H9 (cell line): Measurements from ENCODE around the gene PLEKHA4. TPM values are rescaled to one million over a fixed set of nuclear protein-coding genes. Genes with fewer than 3 reads are reported as not detected.

Experiments
- DNase-seq: peaks from one replicate; pipeline ENCODE4 v3.0.0-alpha.2; 2017
- H2AFZ ChIP-seq: one replicate; pipeline ENCODE4 v1.6.1; 2013; ENCODE audit warnings: mild to moderate bottlenecking, low read length, control low read depth, moderate library complexity
- H2AK5ac ChIP-seq: 2 replicates; pipeline ENCODE4 v1.6.1; 2013; ENCODE audit warnings: low read length, control low read depth, mixed read lengths; ENCODE audit not compliant: insufficient read length
- H2BK120ac ChIP-seq: one replicate; pipeline ENCODE4 v1.6.1; 2013; ENCODE audit warnings: low read depth, mild to moderate bottlenecking, low read length, control low read depth, inconsistent platforms; ENCODE audit not compliant: poor library complexity, severe bottlenecking
- H2BK12ac ChIP-seq: 2 replicates; pipeline ENCODE4 v1.6.1; 2013; ENCODE audit warnings: low read length, control low read depth, mixed read lengths, low read depth; ENCODE audit not compliant: insufficient read length
- H2BK15ac ChIP-seq: 2 replicates; pipeline ENCODE4 v1.6.1; 2013; ENCODE audit warnings: low read depth, low read length, control low read depth
- H2BK20ac ChIP-seq: one replicate; pipeline ENCODE4 v1.6.1; 2013; ENCODE audit warnings: low read depth, mild to moderate bottlenecking, low read length, control low read depth, inconsistent platforms; ENCODE audit not compliant: poor library complexity, severe bottlenecking
- H2BK5ac ChIP-seq: 2 replicates; pipeline ENCODE4 v1.6.1; 2013; ENCODE audit warnings: low read length, control low read depth, mixed read lengths; ENCODE audit not compliant: insufficient read length
- H3K14ac ChIP-seq: 2 replicates; pipeline ENCODE4 v1.6.1; 2013; ENCODE audit warnings: low read length, control low read depth; ENCODE audit not compliant: insufficient read depth
- H3K18ac ChIP-seq: 2 replicates; pipeline ENCODE4 v1.6.1; 2013; ENCODE audit warnings: low read depth, mild to moderate bottlenecking, mixed read lengths, low read length, control low read depth; ENCODE audit not compliant: insufficient read length
- H3K23ac ChIP-seq: 2 replicates; pipeline ENCODE4 v1.6.1; 2013; ENCODE audit warnings: low read length, control low read depth, mixed read lengths, low read depth; ENCODE audit not compliant: insufficient read length
- H3K23me2 ChIP-seq: 2 replicates; pipeline ENCODE4 v1.6.1; 2013; ENCODE audit warnings: low read depth, mild to moderate bottlenecking, mixed read lengths, low read length, control low read depth; ENCODE audit not compliant: insufficient read length, poor library complexity, severe bottlenecking
- H3K27ac ChIP-seq: 2 replicates; pipeline ENCODE4 v1.5.1; 2013; ENCODE audit warnings: low read length, control low read depth, mixed read lengths, low read depth; ENCODE audit not compliant: insufficient read length
- H3K27me3 ChIP-seq: 2 replicates; pipeline ENCODE4 v1.6.1; 2013; ENCODE audit warnings: low read length, control low read depth, inconsistent platforms; ENCODE audit not compliant: insufficient read depth
- H3K4ac ChIP-seq: 2 replicates; pipeline ENCODE4 v1.6.1; 2013; ENCODE audit warnings: low read depth, mild to moderate bottlenecking, control low read depth, inconsistent platforms, low read length, moderate library complexity
- H3K4me1 ChIP-seq: 2 replicates; pipeline ENCODE4 v1.6.1; 2013; ENCODE audit warnings: low read length, control low read depth, inconsistent platforms; ENCODE audit not compliant: insufficient read depth
- H3K4me2 ChIP-seq: 2 replicates; pipeline ENCODE4 v1.6.1; 2013; ENCODE audit warnings: low read length, control low read depth, mixed read lengths; ENCODE audit not compliant: insufficient read length, insufficient read depth
- H3K56ac ChIP-seq: 2 replicates; pipeline ENCODE4 v1.6.1; 2013; ENCODE audit warnings: low read depth, mild to moderate bottlenecking, mixed read lengths, low read length, control low read depth; ENCODE audit not compliant: insufficient read length
- H3K79me1 ChIP-seq: 2 replicates; pipeline ENCODE4 v1.6.1; 2013; ENCODE audit warnings: low read depth, mild to moderate bottlenecking, moderate library complexity, low read length, control low read depth, inconsistent platforms; ENCODE audit not compliant: insufficient read depth, poor library complexity, severe bottlenecking
- H3K79me2 ChIP-seq: 2 replicates; pipeline ENCODE4 v1.6.1; 2013; ENCODE audit warnings: low read length, control low read depth, inconsistent platforms; ENCODE audit not compliant: insufficient read depth
- H3K9ac ChIP-seq: 2 replicates; pipeline ENCODE4 v1.6.1; 2013; ENCODE audit warnings: low read length, control low read depth, mixed read lengths; ENCODE audit not compliant: insufficient read length; ENCODE audit errors: extremely low read depth
- H3K9me3 ChIP-seq: one replicate; pipeline ENCODE4 v1.6.1; 2013; ENCODE audit warnings: low read depth, low read length, inconsistent platforms; ENCODE audit not compliant: control insufficient read depth
- H3T11ph ChIP-seq: one replicate; pipeline ENCODE4 v1.6.1; 2013; ENCODE audit warnings: mild to moderate bottlenecking, low read length, control low read depth, inconsistent platforms
- H4K20me1 ChIP-seq: one replicate; pipeline ENCODE4 v1.6.1; 2013; ENCODE audit not compliant: control insufficient read depth, insufficient read length, insufficient read depth
- H4K5ac ChIP-seq: 2 replicates; pipeline ENCODE4 v1.6.1; 2013; ENCODE audit warnings: low read depth, mild to moderate bottlenecking, mixed read lengths, low read length, control low read depth; ENCODE audit not compliant: insufficient read length
- H4K8ac ChIP-seq: replicated peaks from 2 replicates; pipeline ENCODE4 v1.6.1; 2013; ENCODE audit warnings: low read length, control low read depth, mixed read lengths, low read depth; ENCODE audit not compliant: insufficient read length
- H4K91ac ChIP-seq: 2 replicates; pipeline ENCODE4 v1.6.1; 2013; ENCODE audit warnings: low read depth, mild to moderate bottlenecking, moderate library complexity, mixed read lengths, low read length, control low read depth; ENCODE audit not compliant: insufficient read length
- H3K27ac Mint-ChIP-seq, 3 experiments: 2 replicates in 2 of 3; 3 replicates in 1 of 3; pipeline ENCODE4 v1.8.0; 2020 to 2021; ENCODE audit warnings: mixed read lengths in 3 of 3, mild to moderate bottlenecking in 1 of 3, moderate library complexity in 1 of 3
- H3K27me3 Mint-ChIP-seq: 2 replicates; pipeline ENCODE4 v1.8.0; 2021; ENCODE audit warnings: low read depth, mild to moderate bottlenecking, moderate library complexity, mixed read lengths
- H3K36me3 Mint-ChIP-seq, 3 experiments: 2 replicates in 2 of 3; 3 replicates in 1 of 3; pipeline ENCODE4 v1.8.0; 2020 to 2021; ENCODE audit warnings: low read depth in 3 of 3, mixed read lengths in 3 of 3; ENCODE audit not compliant: insufficient read depth in 1 of 3
- H3K4me1 Mint-ChIP-seq, 2 experiments: 2 replicates each; pipeline ENCODE4 v1.8.0; 2020; ENCODE audit warnings: mixed read lengths in 2 of 2
- H3K4me3 Mint-ChIP-seq, 2 experiments: 2 replicates in 1 of 2; 3 replicates in 1 of 2; pipeline ENCODE4 v1.8.0; 2020 to 2021; ENCODE audit warnings: mild to moderate bottlenecking in 2 of 2, mixed read lengths in 2 of 2, moderate library complexity in 1 of 2
- H3K9me3 Mint-ChIP-seq, 2 experiments: 2 replicates in 1 of 2; 3 replicates in 1 of 2; pipeline ENCODE4 v1.8.0; 2020; ENCODE audit warnings: mild to moderate bottlenecking in 2 of 2, mixed read lengths in 2 of 2, moderate library complexity in 1 of 2
- CTCF ChIP-seq: fragments of 200-600 bp; sonication (generic); conservative IDR thresholded peaks from 3 replicates; pipeline ENCODE4 v1.8.0; 2021; ENCODE audit warnings: antibody characterized with exemption, mild to moderate bottlenecking
- WGBS: extraction: QIAGEN DNeasy Blood & Tissue Kit; methylation state at CpG from one replicate; pipeline ENCODE4 v1.1.7; 2013; ENCODE audit warnings: missing lambda C conversion rate, low lambda C conversion rate, mixed read lengths; ENCODE audit not compliant: insufficient read length; ENCODE audit errors: extremely low coverage; 5-methylcytosine and 5-hydroxymethylcytosine counted together
- total RNA-seq: library from RNA; stranded (reverse); gene quantifications from 2 replicates; pipeline ENCODE4 v1.2.1, GENCODE V29; 2021

Gene PLEKHA4
- total RNA-seq, 1 experiment from 2014 or later: 15.3 TPM

GRCh38 chr19:48897181-48897580 is 28.8 kb upstream of the PLEKHA4 start:
- no peak overlapping the region for H2BK15ac ChIP-seq
- H3K9ac ChIP-seq: no peak overlapping the region
- H2AFZ ChIP-seq: no peak overlapping the region
- no peak overlapping the region for H3K4me2 ChIP-seq
- H4K20me1 ChIP-seq: no peaks in the 10 kb centered on the region
- H3K23ac ChIP-seq: no peak overlapping the region
- H3K14ac ChIP-seq: no peak overlapping the region
- no peak overlapping the region for H4K5ac ChIP-seq
- no peak for DNase-seq
- H3K4me1 ChIP-seq: no peaks in the 10 kb centered on the region
- TF ChIP-seq CTCF: no peak
- peak overlapping the region in 2 of 3 experiments; percentile 48 to 55; a peak in 3 of 7 replicates for H3K27ac Mint-ChIP-seq
- peaks cover 1% of the 10 kb centered on the region; the same call in 1 of the 2 replicates for H3K27me3 Mint-ChIP-seq
- H3K9me3 Mint-ChIP-seq: no peaks in the 10 kb centered on the region
- no peaks in the 10 kb centered on the region for H3K79me1 ChIP-seq
- peaks cover 8 to 38% of the 10 kb centered on the region in 2 experiments for H3K4me1 Mint-ChIP-seq
- no peak overlapping the region for H3K56ac ChIP-seq
- H2BK12ac ChIP-seq: no peak overlapping the region
- no CpG with 5 or more reads among the region's 5 CpGs for WGBS
- no peaks in the 10 kb centered on the region for H3K27me3 ChIP-seq
- no peak overlapping the region for H3K4ac ChIP-seq
- peaks cover 15% of the 10 kb centered on the region for H3K23me2 ChIP-seq
- no peaks in the 10 kb centered on the region for H3K79me2 ChIP-seq
- peaks cover 1 to 8% (median 3%) of the 10 kb centered on the region in 3 experiments; a peak in 5 of 7 replicates for H3K36me3 Mint-ChIP-seq
- no peak overlapping the region for H3K18ac ChIP-seq
- no peak overlapping the region for H4K91ac ChIP-seq
- H3K4me3 Mint-ChIP-seq: peak overlapping the region in 1 of 2 experiments; percentile 77; a peak in 1 of 5 replicates
- no peak overlapping the region for H2BK5ac ChIP-seq
- H2BK20ac ChIP-seq: no peak overlapping the region
- no peak overlapping the region for H2BK120ac ChIP-seq
- no peak overlapping the region for H3K27ac ChIP-seq
- H3T11ph ChIP-seq: no peak overlapping the region
- H2AK5ac ChIP-seq: no peak overlapping the region
- no peak overlapping the region for H4K8ac ChIP-seq
- no peaks in the 10 kb centered on the region for H3K9me3 ChIP-seq
